ENCODE data around the gene ADCYAP1. TPM values are rescaled to one million over a fixed set of nuclear protein-coding genes. Genes with fewer than 3 reads are reported as not detected.

The ADCYAP1 gene
- polyA plus RNA-seq, 1 donor (not counting 4 experiments of a cell fraction or from before 2014, with no cell fraction given), result not detected

DNA sequence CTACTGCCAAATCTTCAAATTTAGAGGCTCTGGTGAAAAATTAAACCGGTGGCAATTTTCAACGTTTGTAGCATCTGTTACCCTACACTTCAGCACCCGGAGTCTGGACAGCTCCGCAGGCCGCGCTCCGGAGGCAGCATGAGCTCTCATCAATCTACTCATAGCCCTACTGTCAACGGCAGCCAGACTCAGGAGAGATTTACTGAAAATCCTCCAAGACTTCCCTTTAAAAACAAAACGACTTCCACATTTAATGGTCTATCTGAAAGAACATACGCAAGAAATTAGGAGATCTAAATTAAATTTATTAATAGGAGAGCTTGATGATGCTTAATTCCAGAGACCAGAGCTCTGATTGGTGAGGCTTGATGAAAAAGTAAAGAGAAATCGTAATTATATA is 970 bp upstream of the ADCYAP1 start:
- dilution Hi-C loops (cut with MboI; ENCODE audit: extremely low pct_ligation_motif_present, low sequenced_read_pairs), result no loop called here
- Histone ChIP-seq H2AFZ (ENCODE audit: control insufficient read depth, low read length) (no peak overlapping the region), H3K4me2 (ENCODE audit: control insufficient read depth, extremely low read depth, insufficient read depth, low read depth, low read length) (no peak overlapping the region), H3K4me1 (ENCODE audit: control insufficient read depth, extremely low read depth, insufficient read depth, low read length) (no peaks in the 10 kb centered on the region), H4K20me1 (ENCODE audit: control insufficient read depth, extremely low read depth, insufficient read depth, low read length) (no peaks in the 10 kb centered on the region), H3K9ac (ENCODE audit: control insufficient read depth, extremely low read depth, insufficient read depth, low read length) (no peak overlapping the region), H3K4me3 (ENCODE audit: control insufficient read depth in 2 of 3, extremely low read depth in 1 of 3, insufficient read depth in 2 of 3, low read depth in 1 of 3, low read length in 3 of 3) (no peak overlapping the region), H3K27me3 (ENCODE audit: control insufficient read depth, extremely low read depth, insufficient read depth, low read length) (peaks cover 61% of the 10 kb centered on the region), H3K79me2 (ENCODE audit: control insufficient read depth, insufficient read depth, low read length) (no peaks in the 10 kb centered on the region), H3K9me1 (ENCODE audit: control insufficient read depth, extremely low read depth, insufficient read depth, low read length) (no peaks in the 10 kb centered on the region), H3K27ac (ENCODE audit: control insufficient read depth, insufficient read depth, low read length) (no peak overlapping the region), H3K9me3 (ENCODE audit: control insufficient read depth, low read depth, low read length) (no peaks in the 10 kb centered on the region), H3K36me3 (ENCODE audit: control insufficient read depth in 2 of 2, extremely low read depth in 1 of 2, insufficient read depth in 2 of 2, low read length in 2 of 2) (no peaks in the 10 kb centered on the region)
- TF ChIP-seq, protein P1, sequence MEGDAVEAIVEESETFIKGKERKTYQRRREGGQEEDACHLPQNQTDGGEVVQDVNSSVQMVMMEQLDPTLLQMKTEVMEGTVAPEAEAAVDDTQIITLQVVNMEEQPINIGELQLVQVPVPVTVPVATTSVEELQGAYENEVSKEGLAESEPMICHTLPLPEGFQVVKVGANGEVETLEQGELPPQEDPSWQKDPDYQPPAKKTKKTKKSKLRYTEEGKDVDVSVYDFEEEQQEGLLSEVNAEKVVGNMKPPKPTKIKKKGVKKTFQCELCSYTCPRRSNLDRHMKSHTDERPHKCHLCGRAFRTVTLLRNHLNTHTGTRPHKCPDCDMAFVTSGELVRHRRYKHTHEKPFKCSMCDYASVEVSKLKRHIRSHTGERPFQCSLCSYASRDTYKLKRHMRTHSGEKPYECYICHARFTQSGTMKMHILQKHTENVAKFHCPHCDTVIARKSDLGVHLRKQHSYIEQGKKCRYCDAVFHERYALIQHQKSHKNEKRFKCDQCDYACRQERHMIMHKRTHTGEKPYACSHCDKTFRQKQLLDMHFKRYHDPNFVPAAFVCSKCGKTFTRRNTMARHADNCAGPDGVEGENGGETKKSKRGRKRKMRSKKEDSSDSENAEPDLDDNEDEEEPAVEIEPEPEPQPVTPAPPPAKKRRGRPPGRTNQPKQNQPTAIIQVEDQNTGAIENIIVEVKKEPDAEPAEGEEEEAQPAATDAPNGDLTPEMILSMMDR (optimal IDR thresholded peaks at IDR 0.05 in 1 of 3, IDR thresholded peaks at IDR 0.05 in 1 of 3, conservative IDR thresholded peaks at IDR 0.05 in 1 of 3; ENCODE audit: extremely low read depth in 1 of 3, insufficient read depth in 2 of 3, low read length in 3 of 3), result no peak
- TF ChIP-seq EZH2 (IDR thresholded peaks at IDR 0.05; ENCODE audit: low read length), result no peak
- FAIRE-seq (no peak), DNase-seq (ENCODE audit: low read depth, low spot score) (peak; percentile 1)

- Histone ChIP-seq H4K20me1 (ENCODE audit: control insufficient read depth, extremely low read depth, insufficient read depth, low read length) (no peaks in the 10 kb centered on the region), H3K27me3 (ENCODE audit: control insufficient read depth, extremely low read depth, insufficient read depth, low read length) (peaks cover 76% of the 10 kb centered on the region), H3K9ac (ENCODE audit: control insufficient read depth, extremely low read depth, insufficient read depth, low read length) (no peak overlapping the region), H3K9me1 (ENCODE audit: control insufficient read depth, extremely low read depth, insufficient read depth, low read length) (no peaks in the 10 kb centered on the region), H3K36me3 (ENCODE audit: control insufficient read depth in 2 of 2, extremely low read depth in 1 of 2, insufficient read depth in 2 of 2, low read length in 2 of 2) (no peaks in the 10 kb centered on the region), H3K4me1 (ENCODE audit: control insufficient read depth, extremely low read depth, insufficient read depth, low read length) (no peaks in the 10 kb centered on the region), H3K4me3 (ENCODE audit: control insufficient read depth in 2 of 3, extremely low read depth in 1 of 3, insufficient read depth in 2 of 3, low read depth in 1 of 3, low read length in 3 of 3) (no peak overlapping the region), H3K27ac (ENCODE audit: control insufficient read depth, insufficient read depth, low read length) (no peak overlapping the region), H3K79me2 (ENCODE audit: control insufficient read depth, insufficient read depth, low read length) (no peaks in the 10 kb centered on the region), H2AFZ (ENCODE audit: control insufficient read depth, low read length) (no peak overlapping the region), H3K9me3 (ENCODE audit: control insufficient read depth, low read depth, low read length) (no peaks in the 10 kb centered on the region), H3K4me2 (ENCODE audit: control insufficient read depth, extremely low read depth, insufficient read depth, low read depth, low read length) (no peak overlapping the region)
- DNase-seq (ENCODE audit: low read depth, low spot score), result no peak
- no peak for FAIRE-seq
- dilution Hi-C loops (cut with MboI; ENCODE audit: extremely low pct_ligation_motif_present, low sequenced_read_pairs), result no loop called here
- TF ChIP-seq, protein P1 (optimal IDR thresholded peaks at IDR 0.05 in 1 of 3, IDR thresholded peaks at IDR 0.05 in 1 of 3, conservative IDR thresholded peaks at IDR 0.05 in 1 of 3; ENCODE audit: extremely low read depth in 1 of 3, insufficient read depth in 2 of 3, low read length in 3 of 3), result no peak
- TF ChIP-seq EZH2 (IDR thresholded peaks at IDR 0.05; ENCODE audit: low read length), result no peak
These were observed 756 bp downstream of the ADCYAP1 start for GRCh38 chr18:905307-905947.

All from keratinocyte (primary cell).